Measurements from ENCODE around the gene MECP2.
"Not testable (repeated sequence)": the region's sequence is repeated elsewhere in the genome, so short reads cannot be mapped to it uniquely, and the experiment has no call there.

The MECP2 gene

GRCh38 chrX:154097589-154098541, at the start of gene MECP2:
MECP2 (minus strand) TSS chrX:154097717.
- DNase-seq (ENCODE audit: low read depth) = peak; percentile 94
- H3K4me3 ChIP-seq (replicated peaks; ENCODE audit: low read depth, low read length) = peak within 1 kb of the TSS; percentile 70
- no peak for TF ChIP-seq CTCF (IDR thresholded peaks at IDR 0.05; ENCODE audit: low read length, missing control alignments)

GRCh38 chrX:154144010-154144409, 46.5 kb upstream of the MECP2 start, which contains the start of gene OPN1LW:
OPN1LW (plus strand) TSS chrX:154144243; CDS start chrX:154144284, 41 bp downstream.
- not testable (repeated sequence) for H3K4me3 ChIP-seq (replicated peaks; ENCODE audit: low read depth, low read length); DNase-seq (ENCODE audit: low read depth)

- no peak for TF ChIP-seq CTCF (IDR thresholded peaks at IDR 0.05; ENCODE audit: low read length, missing control alignments)
- no peak overlapping the region for H3K4me3 ChIP-seq (replicated peaks; ENCODE audit: low read depth, low read length)
- DNase-seq (ENCODE audit: low read depth) = no peak
Measured at GRCh38 chrX:154142950-154143745, 45.6 kb upstream of the MECP2 start.

GRCh38 chrX:154142386-154142785, 44.9 kb upstream of the MECP2 start:
- H3K4me3 ChIP-seq (replicated peaks; ENCODE audit: low read depth, low read length) = no peak overlapping the region
- no peak for DNase-seq (ENCODE audit: low read depth)
- TF ChIP-seq CTCF (IDR thresholded peaks at IDR 0.05; ENCODE audit: low read length, missing control alignments) = no peak

- H3K4me3 ChIP-seq (replicated peaks; ENCODE audit: low read depth, low read length) = no peak overlapping the region
- no peak for DNase-seq (ENCODE audit: low read depth)
- no peak for TF ChIP-seq CTCF (IDR thresholded peaks at IDR 0.05; ENCODE audit: low read length, missing control alignments)
Measured at GRCh38 chrX:154140742-154141141, 43.2 kb upstream of the MECP2 start.

GRCh38 chrX:154140206-154140605, 42.7 kb upstream of the MECP2 start:
- no peak for TF ChIP-seq CTCF (IDR thresholded peaks at IDR 0.05; ENCODE audit: low read length, missing control alignments)
- no peak for DNase-seq (ENCODE audit: low read depth)
- no peak overlapping the region for H3K4me3 ChIP-seq (replicated peaks; ENCODE audit: low read depth, low read length)

- no peak overlapping the region for H3K4me3 ChIP-seq (replicated peaks; ENCODE audit: low read depth, low read length)
- TF ChIP-seq CTCF (IDR thresholded peaks at IDR 0.05; ENCODE audit: low read length, missing control alignments) = no peak
- DNase-seq (ENCODE audit: low read depth) = no peak
Measured at GRCh38 chrX:154138857-154139256, 41.3 kb upstream of the MECP2 start.
